Karpas-422 (cell line): ENCODE data around the gene CYP39A1. TPM values are rescaled to one million over a fixed set of nuclear protein-coding genes. Genes with fewer than 3 reads are reported as not detected.

ENCODE experiments used
- DNase-seq: peaks from one replicate; pipeline ENCODE4 v3.0.0-alpha.2; 2015
- H2AFZ ChIP-seq: fragments of 200-600 bp; sonication (generic); 2 replicates; pipeline ENCODE4 v1.6.1; 2014; ENCODE audit warnings: antibody characterized with exemption, low read length, mixed read lengths
- H3K27ac ChIP-seq: fragments of 200-600 bp; sonication (generic); 2 replicates; pipeline ENCODE4 v1.5.1; 2014; ENCODE audit warnings: mild to moderate bottlenecking, low read length, moderate library complexity
- H3K27me3 ChIP-seq: fragments of 200-600 bp; sonication (generic); 2 replicates; pipeline ENCODE4 v1.6.1; 2014; ENCODE audit warnings: low read length, mixed read lengths
- H3K36me3 ChIP-seq: fragments of 200-600 bp; sonication (generic); 2 replicates; pipeline ENCODE4 v1.6.1; 2014; ENCODE audit warnings: low read length, mixed read lengths; ENCODE audit not compliant: insufficient read depth
- H3K4me1 ChIP-seq: fragments of 200-600 bp; sonication (generic); 2 replicates; pipeline ENCODE4 v1.6.1; 2014; ENCODE audit warnings: mild to moderate bottlenecking, low read length, mixed read lengths
- H3K4me2 ChIP-seq: fragments of 200-600 bp; sonication (generic); 2 replicates; pipeline ENCODE4 v1.6.1; 2014; ENCODE audit warnings: low read length, low read depth, mild to moderate bottlenecking; ENCODE audit not compliant: poor library complexity, severe bottlenecking
- H3K4me3 ChIP-seq: fragments of 200-600 bp; sonication (generic); 2 replicates; pipeline ENCODE4 v1.5.1; 2014; ENCODE audit warnings: mild to moderate bottlenecking, antibody characterized with exemption, low read length, mixed read lengths
- H3K79me2 ChIP-seq: fragments of 200-600 bp; sonication (generic); 2 replicates; pipeline ENCODE4 v1.6.1; 2014; ENCODE audit warnings: mild to moderate bottlenecking, low read length, mixed read lengths
- H3K9ac ChIP-seq: fragments of 200-600 bp; sonication (generic); 2 replicates; pipeline ENCODE4 v1.6.0; 2014; ENCODE audit warnings: low read length
- H3K9me2 ChIP-seq: fragments of 200-600 bp; sonication (generic), shearing (Covaris generic); replicated peaks from 2 replicates; pipeline ENCODE4 v1.6.0; 2014; ENCODE audit warnings: mild to moderate bottlenecking, low read length, moderate library complexity; ENCODE audit not compliant: insufficient read depth
- H3K9me3 ChIP-seq: fragments of 300-700, 200-600 bp; sonication (generic); 2 replicates; pipeline ENCODE4 v1.6.1; 2014; ENCODE audit warnings: low read length, mixed read lengths
- H4K20me1 ChIP-seq: fragments of 200-600 bp; sonication (generic); 2 replicates; pipeline ENCODE4 v1.6.1; 2014; ENCODE audit warnings: mild to moderate bottlenecking, antibody characterized with exemption, low read length, low read depth; ENCODE audit not compliant: insufficient read depth
- total RNA-seq: library from RNA; depleted of rRNA; stranded (reverse); fragments of >200 nt; shearing (Covaris generic); gene quantifications from 2 replicates; pipeline ENCODE4 v1.2.3, GENCODE V29; 2014; ENCODE audit warnings: low replicate concordance

CYP39A1 gene
- total RNA-seq, 1 experiment from 2014 or later: 15.4 TPM

GRCh38 chr6:46517202-46517601 is 135.4 kb downstream of the CYP39A1 start:
- DNase-seq: no peak
- no peak overlapping the region for H3K9ac ChIP-seq
- H4K20me1 ChIP-seq: no peaks in the 10 kb centered on the region
- no peaks in the 10 kb centered on the region for H3K27me3 ChIP-seq
- no peak overlapping the region for H3K27ac ChIP-seq
- no peaks in the 10 kb centered on the region for H3K9me3 ChIP-seq
- no peak overlapping the region for H3K4me2 ChIP-seq
- H3K36me3 ChIP-seq: no peaks in the 10 kb centered on the region
- no peaks in the 10 kb centered on the region for H3K9me2 ChIP-seq
- no peaks in the 10 kb centered on the region for H3K79me2 ChIP-seq
- no peak overlapping the region for H3K4me3 ChIP-seq
- no peak overlapping the region for H2AFZ ChIP-seq
- no peaks in the 10 kb centered on the region for H3K4me1 ChIP-seq

- Histone ChIP-seq H3K27me3 (no peaks in the 10 kb centered on the region), H3K79me2 (no peaks in the 10 kb centered on the region), H3K9me3 (no peaks in the 10 kb centered on the region), H4K20me1 (no peaks in the 10 kb centered on the region), H3K36me3 (no peaks in the 10 kb centered on the region), H3K4me2 (no peak overlapping the region), H3K9ac (no peak overlapping the region), H3K27ac (no peak overlapping the region), H3K9me2 (no peaks in the 10 kb centered on the region), H3K4me3 (no peak overlapping the region), H2AFZ (no peak overlapping the region), H3K4me1 (no peaks in the 10 kb centered on the region)
- DNase-seq: no peak
These were observed 139.1 kb downstream of the CYP39A1 start for GRCh38 chr6:46513533-46513932.

GRCh38 chr6:46511320-46511719 is 141.3 kb downstream of the CYP39A1 start:
- Histone ChIP-seq H3K9me2 (no peaks in the 10 kb centered on the region), H3K36me3 (no peaks in the 10 kb centered on the region), H3K4me2 (no peak overlapping the region), H3K4me1 (no peaks in the 10 kb centered on the region), H3K79me2 (no peaks in the 10 kb centered on the region), H3K27me3 (no peaks in the 10 kb centered on the region), H4K20me1 (no peaks in the 10 kb centered on the region), H3K9ac (no peak overlapping the region), H3K27ac (no peak overlapping the region), H3K4me3 (no peak overlapping the region), H2AFZ (no peak overlapping the region), H3K9me3 (no peaks in the 10 kb centered on the region)
- no peak for DNase-seq

GRCh38 chr6:46510651-46511050 is 142.0 kb downstream of the CYP39A1 start:
- H3K4me2 ChIP-seq: no peak overlapping the region
- H3K36me3 ChIP-seq: no peaks in the 10 kb centered on the region
- H2AFZ ChIP-seq: no peak overlapping the region
- no peaks in the 10 kb centered on the region for H3K9me2 ChIP-seq
- no peak for DNase-seq
- H3K9me3 ChIP-seq: no peaks in the 10 kb centered on the region
- H3K4me1 ChIP-seq: no peaks in the 10 kb centered on the region
- H3K27ac ChIP-seq: no peak overlapping the region
- H3K9ac ChIP-seq: no peak overlapping the region
- H3K79me2 ChIP-seq: no peaks in the 10 kb centered on the region
- no peaks in the 10 kb centered on the region for H4K20me1 ChIP-seq
- H3K4me3 ChIP-seq: no peak overlapping the region
- no peaks in the 10 kb centered on the region for H3K27me3 ChIP-seq

- DNase-seq: no peak
- H3K27me3 ChIP-seq: no peaks in the 10 kb centered on the region
- no peaks in the 10 kb centered on the region for H3K79me2 ChIP-seq
- H3K36me3 ChIP-seq: no peaks in the 10 kb centered on the region
- no peak overlapping the region for H3K27ac ChIP-seq
- H4K20me1 ChIP-seq: no peaks in the 10 kb centered on the region
- H3K4me2 ChIP-seq: no peak overlapping the region
- H3K9me2 ChIP-seq: no peaks in the 10 kb centered on the region
- no peak overlapping the region for H3K9ac ChIP-seq
- H2AFZ ChIP-seq: no peak overlapping the region
- H3K4me1 ChIP-seq: no peaks in the 10 kb centered on the region
- H3K9me3 ChIP-seq: no peaks in the 10 kb centered on the region
- no peak overlapping the region for H3K4me3 ChIP-seq
These were observed 142.6 kb downstream of the CYP39A1 start for GRCh38 chr6:46509981-46510510.

- H4K20me1 ChIP-seq: no peaks in the 10 kb centered on the region
- no peaks in the 10 kb centered on the region for H3K9me3 ChIP-seq
- no peaks in the 10 kb centered on the region for H3K27me3 ChIP-seq
- H3K4me2 ChIP-seq: no peak overlapping the region
- H3K4me1 ChIP-seq: no peaks in the 10 kb centered on the region
- DNase-seq: no peak
- no peaks in the 10 kb centered on the region for H3K79me2 ChIP-seq
- no peak overlapping the region for H3K27ac ChIP-seq
- H3K9me2 ChIP-seq: no peaks in the 10 kb centered on the region
- H3K4me3 ChIP-seq: no peak overlapping the region
- H3K9ac ChIP-seq: no peak overlapping the region
- H2AFZ ChIP-seq: no peak overlapping the region
- H3K36me3 ChIP-seq: no peaks in the 10 kb centered on the region
These were observed 143.6 kb downstream of the CYP39A1 start for GRCh38 chr6:46509063-46509462.

GRCh38 chr6:46507426-46507825 is 145.2 kb downstream of the CYP39A1 start:
- H3K27ac ChIP-seq: no peak overlapping the region
- no peaks in the 10 kb centered on the region for H3K79me2 ChIP-seq
- H3K9ac ChIP-seq: no peak overlapping the region
- no peak for DNase-seq
- H2AFZ ChIP-seq: no peak overlapping the region
- no peaks in the 10 kb centered on the region for H3K27me3 ChIP-seq
- H4K20me1 ChIP-seq: no peaks in the 10 kb centered on the region
- no peaks in the 10 kb centered on the region for H3K4me1 ChIP-seq
- no peaks in the 10 kb centered on the region for H3K36me3 ChIP-seq
- H3K4me2 ChIP-seq: no peak overlapping the region
- no peaks in the 10 kb centered on the region for H3K9me3 ChIP-seq
- H3K4me3 ChIP-seq: no peak overlapping the region
- H3K9me2 ChIP-seq: no peaks in the 10 kb centered on the region

- Histone ChIP-seq H3K4me2 (no peak overlapping the region), H3K27me3 (no peaks in the 10 kb centered on the region), H4K20me1 (no peaks in the 10 kb centered on the region), H3K9me2 (no peaks in the 10 kb centered on the region), H3K27ac (no peak overlapping the region), H3K4me3 (no peak overlapping the region), H2AFZ (no peak overlapping the region), H3K79me2 (no peaks in the 10 kb centered on the region), H3K4me1 (no peaks in the 10 kb centered on the region), H3K9me3 (no peaks in the 10 kb centered on the region), H3K36me3 (no peaks in the 10 kb centered on the region), H3K9ac (no peak overlapping the region)
- no peak for DNase-seq
These were observed 146.7 kb downstream of the CYP39A1 start for GRCh38 chr6:46505693-46506512.
